ENCODE results near the gene KCNQ5.
A peak's percentile ranks its signal among the peaks of the same experiment; 100 is the strongest.

Gene KCNQ5

DNA sequence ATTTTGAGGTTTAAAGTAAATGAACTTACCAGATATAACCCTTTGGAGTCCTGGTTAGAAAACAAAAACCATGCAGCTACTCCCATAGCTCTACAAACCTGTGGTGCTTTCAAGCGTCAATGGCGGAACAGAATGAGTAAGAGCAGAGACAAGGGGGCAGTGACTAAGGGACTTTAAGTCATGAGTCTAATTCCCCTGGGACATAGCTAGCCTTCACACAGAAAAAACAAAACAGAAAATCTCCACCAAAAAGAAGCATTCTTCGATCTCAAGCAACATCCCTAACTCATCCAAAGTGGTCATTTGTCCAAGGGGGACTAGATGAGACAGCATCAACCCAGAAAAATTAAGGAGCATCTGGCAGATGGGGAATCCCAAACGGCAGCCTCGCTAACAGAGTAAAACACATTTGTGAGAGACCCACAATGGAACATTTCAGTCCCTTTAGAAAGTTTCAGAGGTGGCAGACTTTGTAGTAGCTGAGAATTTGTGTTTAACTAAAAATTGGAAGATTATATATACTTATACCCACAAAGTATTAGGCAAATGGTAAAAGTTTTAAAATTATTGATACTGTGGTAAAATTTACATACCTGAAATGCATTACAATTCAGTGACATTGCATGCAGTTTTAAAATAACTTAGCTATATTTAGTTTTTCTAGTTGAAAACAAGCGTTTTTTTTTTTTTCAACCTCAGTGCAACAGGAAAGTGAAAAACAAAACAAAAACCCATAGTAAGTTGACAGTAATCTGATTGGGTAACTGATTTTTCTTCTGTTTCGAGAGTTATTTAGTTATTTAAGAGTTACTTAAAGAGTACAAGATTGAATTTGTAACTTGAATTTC lies 67.5 kb downstream of the KCNQ5 start:
- DNase-seq, result peak; percentile 15

DNA sequence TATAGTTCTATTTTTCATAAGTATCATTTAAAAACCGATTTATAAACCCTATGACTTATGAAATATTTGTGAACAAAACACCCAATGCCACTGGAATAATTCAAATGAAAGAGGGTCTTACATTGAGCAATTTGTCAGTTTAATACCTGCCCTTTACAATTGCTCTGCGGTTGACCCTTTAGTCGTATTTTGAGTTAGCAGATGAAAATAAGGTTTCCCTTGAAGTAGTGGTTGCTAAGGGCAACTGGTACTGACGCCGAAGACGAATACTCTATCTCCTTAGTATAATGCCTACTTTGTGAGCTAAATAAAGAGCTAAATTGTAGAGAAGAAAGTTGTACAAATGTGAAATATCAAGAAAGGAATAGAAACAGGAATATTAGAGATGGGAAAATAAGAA lies 69.4 kb downstream of the KCNQ5 start:
- peak; percentile 19 for DNase-seq

DNA sequence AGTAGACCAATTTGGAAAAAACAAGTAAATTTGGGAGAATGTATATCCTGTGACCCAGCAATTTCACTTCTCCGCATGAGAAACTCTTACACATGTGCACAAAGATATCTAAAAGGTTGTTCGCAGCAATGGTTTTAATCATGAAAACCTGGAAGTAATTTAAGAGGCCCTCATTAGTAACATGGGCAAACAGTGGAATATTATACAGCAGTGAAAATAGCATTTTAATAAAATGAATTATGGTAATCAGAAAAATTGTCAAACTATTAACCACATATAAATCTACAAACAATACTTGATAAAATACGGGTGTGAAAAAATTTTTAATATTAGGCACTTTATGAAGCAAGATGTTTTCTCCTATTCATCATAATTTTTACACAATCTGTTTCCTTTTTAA lies 74.2 kb downstream of the KCNQ5 start:
- no peak for DNase-seq

DNA sequence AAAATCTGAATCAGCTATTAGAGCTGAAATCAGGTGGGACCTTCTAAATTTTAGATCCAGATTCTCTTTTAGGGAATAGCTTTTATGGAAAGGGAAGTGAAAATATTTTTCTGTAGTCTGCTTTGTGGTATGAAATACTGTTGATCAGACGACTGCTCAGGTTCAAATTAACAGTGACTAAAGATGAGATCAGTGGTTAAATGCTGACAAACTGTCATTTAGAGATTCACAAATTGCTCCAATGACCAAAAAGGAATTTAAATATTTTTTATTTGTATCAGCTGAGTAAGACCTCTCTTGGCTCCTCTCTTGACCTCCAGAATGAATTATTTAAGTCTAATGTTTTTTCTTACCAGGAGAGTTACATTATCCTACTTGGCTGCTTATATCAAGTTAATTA lies 77.3 kb downstream of the KCNQ5 start:
- no peak for DNase-seq

DNA sequence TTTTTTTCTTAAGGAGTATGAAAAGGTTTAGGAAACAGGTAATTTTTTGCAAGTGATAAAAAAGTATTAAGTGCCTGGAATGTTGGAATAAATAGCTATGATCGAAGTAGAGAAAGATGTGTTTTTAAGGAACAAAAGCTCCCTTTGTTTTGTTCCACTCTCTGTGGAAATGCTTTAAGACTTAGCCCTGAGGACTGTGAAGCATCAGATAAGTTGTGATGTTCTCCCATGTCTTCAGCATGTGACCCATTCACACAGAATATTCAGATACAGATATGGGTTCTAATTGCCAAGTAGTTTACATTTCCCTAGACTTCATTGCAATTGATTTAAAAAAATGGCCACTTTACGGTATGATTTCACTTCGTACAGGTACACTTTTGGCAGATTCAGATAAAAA lies 80.6 kb downstream of the KCNQ5 start:
- no peak for DNase-seq

DNA sequence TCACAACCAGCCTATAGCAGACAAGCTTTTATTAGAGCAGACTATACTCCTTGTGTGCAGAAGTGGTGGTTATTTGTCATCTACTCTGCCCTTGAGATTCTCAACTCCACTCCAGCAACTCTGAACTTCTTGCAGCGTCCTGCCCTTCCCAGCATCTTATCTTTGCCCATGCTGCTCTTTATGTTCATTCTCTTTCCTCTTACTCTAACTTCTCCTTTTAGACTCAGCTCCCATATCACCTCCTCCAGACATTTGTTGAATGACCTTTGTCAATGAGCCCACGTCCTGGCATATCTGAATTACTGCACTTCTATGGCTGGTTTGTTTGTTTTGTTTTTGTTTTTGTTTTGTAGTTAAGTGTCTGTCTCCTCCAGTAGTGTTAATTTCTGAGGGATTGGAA lies 81.2 kb downstream of the KCNQ5 start:
- DNase-seq, result no peak

DNA sequence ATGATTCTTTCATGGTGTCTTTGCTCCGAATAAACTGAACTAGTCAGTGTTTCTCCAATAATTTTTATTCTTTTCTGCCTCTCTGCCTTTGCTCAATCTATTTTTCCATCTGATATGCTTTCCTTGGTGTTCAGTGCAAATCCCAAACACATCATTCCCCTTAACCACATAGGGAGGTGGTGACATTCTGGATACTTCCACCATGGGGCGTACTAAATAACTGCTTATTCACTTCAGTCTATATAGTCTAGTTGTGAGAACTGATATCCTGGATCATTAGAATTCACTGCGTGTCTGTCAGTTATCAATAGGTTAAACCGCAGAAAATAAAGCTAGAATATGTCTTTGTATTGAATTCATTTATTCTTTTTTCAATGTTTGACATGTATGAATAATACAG lies 83.1 kb downstream of the KCNQ5 start:
- DNase-seq, result peak; percentile 22

DNA sequence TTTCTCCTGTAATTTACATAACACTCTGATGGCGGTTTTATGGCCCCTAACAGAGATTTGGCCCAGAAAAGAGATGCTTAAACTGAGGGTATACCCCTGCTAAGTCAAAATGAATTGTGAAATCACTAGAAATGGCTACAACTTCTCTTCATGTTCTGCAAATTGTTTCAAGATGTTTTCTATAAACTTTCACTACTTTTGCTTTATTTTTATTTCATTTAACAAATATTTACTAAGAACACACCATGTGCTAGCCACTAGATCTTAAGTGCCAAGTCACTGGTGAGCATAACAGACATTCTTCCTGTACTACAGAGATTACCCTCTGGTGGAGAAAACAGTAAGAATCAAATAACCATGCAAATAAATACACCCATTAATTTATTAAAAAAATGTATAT lies 87.6 kb downstream of the KCNQ5 start:
- no peak for DNase-seq

DNA sequence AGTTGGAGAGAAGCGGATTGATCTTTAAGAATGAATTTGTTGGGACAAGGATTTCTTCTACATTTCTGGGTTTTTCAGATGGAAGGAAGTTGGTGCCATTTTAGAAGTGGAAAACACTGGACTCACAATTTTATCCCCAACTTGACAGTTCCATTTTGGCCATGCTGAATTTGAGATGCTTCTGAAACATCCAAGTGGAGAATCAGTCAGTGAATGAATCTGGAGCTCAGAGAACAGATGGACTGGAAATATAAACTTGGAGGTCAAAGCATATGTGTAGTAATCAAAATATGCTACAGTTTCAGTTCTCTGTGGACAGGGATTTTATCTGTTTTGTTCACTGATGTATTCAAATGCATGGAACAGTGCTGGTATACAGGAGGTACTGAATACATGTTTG lies 89.9 kb downstream of the KCNQ5 start:
- DNase-seq, result no peak

DNA sequence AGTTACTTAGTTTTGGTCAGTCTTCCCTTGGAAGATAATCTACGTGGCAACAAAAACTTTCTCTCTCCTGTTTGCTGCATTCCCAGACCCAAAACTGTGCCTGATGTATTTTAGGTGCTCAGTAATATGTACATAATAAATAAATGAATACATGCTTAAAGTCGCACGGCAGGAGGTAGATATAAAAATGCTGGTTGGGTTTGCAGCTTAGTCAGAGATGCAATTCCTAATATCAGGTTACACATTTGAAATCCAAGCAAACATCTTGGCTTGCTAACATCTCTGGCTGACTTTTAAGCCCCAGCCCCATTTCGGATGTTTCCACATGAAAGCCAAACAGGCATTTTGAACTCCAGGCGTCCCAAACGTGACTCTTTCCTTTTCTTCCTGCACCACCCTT lies 91.0 kb downstream of the KCNQ5 start:
- DNase-seq, result peak; percentile 15

DNA sequence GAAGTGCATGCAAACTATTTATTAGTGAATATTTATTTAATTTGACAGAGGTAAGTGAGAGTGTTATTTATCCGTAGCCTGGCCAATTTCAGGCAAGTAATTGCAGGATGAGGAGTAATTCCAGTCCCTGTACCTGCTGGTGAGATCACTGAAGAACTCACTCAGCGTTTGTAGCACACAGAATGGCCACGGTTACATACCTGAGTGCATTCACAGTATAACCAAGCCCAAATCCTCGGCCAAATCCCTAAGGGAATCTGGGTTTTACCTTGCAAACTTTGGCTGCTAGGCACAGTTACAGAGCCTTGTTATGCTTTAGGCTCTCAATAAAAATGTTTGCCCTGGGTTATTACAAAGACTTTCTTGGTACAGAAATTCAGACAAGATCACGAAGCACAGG lies 93.3 kb downstream of the KCNQ5 start:
- peak; percentile 58 for DNase-seq

DNA sequence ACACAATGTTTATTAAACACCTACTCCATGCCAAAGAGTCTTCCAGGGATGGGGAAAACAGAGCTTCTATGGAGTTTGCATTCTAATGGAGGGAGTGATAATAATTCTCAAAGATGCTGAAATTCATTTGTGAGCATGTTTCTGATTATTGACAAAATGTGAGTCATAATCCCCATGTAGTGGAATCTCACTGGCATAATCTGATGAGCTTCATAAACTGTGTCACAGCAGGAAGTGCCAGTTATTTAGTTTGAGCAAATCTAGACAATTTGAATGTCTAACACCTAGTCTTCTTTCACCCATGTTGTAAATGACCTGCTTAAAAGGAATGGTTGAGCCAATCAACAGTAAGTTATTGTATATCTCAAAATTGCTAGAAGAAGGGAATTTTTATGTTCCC lies 95.1 kb downstream of the KCNQ5 start:
- DNase-seq, result no peak

DNA sequence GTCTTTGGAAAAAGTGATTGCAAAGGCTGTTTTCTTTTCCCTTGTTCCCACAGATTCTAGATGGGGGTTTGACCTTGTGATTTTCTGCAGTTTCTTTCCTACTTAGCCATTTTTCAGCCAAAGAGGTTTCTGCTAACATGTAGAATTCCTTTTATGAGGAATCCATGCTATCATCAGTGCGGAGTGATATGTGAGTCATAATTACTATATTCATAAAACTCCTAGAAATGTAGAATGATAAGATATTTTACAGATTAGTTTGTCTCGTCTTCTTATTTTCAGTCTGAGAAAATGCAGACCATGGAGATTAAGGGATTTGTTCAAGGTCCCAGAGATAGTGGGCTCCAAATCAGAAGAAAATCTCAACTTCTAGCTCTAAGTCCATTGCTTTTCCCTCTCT lies 98.6 kb downstream of the KCNQ5 start:
- no peak for DNase-seq

DNA sequence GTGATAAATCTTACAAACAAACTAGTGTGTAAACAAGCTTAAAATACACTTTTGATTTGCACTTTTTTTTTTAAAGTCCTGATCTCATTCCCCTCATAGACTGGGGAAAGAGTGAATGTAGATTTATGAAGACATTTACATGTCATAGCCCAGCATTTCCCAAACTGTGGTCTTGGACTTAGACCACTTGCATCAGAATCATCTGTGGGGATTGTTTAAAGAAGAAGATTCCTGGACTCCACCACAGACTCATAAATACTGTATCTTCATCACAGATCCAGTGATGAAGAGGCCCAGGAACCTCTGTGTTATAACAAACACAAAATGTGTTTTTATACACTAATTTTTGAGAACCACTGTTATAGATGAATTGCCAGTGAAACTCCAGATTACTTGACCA lies 99.5 kb downstream of the KCNQ5 start:
- no peak for DNase-seq

DNA sequence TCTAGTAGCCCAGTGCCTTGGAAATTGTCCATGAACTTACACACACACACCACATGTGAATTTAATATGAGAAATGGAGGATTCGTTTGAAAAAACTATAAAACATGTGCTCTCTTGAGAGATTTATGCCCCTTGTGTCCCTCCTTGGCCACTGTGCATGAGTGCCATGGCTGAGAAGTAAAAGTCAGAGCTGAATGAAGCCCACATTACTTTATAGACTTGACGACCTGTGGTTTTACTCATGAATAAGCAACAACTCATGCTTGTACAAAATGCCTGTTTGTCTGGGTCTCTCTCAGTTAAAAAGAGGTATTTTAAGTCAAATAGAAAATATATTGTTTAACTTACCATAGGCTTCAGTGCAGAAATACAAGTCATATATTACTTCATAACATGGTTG lies 102.7 kb downstream of the KCNQ5 start:
- DNase-seq, result no peak

DNA sequence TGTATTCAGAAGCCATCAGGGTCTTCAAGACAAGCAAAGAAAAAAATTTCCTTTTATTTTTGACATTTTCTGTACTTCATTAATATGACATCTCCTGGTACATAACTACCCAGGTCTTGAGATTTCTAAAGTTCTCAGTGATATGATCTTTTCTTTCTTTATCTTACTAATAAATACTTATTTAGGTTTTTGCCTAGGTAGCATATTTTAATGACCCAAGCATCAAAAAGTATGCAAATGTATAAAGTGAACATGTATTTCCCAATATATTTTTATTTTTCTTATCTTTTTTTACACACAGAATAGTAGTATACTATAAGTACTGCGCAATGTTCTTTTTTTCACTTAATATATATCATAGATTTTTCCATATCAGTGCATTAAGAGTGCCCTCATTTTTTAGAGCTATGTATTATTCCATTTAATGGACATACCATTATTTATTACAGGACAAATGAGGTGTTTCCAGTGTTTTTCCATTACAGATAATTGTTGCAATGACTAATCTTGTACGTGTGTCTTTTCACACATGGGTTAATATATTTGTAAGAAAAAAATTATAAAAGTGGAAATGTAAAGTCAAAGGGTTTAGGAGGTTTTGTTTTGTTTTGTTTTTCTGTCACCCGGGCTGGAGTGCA lies 107.0 kb downstream of the KCNQ5 start:
- no peak for DNase-seq

DNA sequence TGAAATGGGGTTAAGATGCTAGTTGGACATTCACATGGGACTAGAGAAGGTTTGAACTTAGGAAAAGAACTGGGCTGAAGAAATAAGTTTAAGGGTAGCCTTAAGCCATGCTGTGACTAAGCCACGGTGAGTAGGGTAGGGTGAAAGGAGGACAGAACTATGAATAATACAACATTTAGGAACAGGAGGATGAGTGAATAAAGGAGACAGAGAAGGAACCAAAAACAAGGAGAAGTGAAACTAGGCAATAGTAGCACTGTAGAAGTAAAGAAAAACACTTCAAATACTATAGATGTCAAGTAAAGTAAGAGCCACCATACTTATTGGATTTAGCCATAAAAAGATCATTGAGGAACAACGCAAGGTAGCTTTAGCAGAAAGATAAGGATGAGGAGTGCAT lies 111.2 kb downstream of the KCNQ5 start:
- no peak for DNase-seq

DNA sequence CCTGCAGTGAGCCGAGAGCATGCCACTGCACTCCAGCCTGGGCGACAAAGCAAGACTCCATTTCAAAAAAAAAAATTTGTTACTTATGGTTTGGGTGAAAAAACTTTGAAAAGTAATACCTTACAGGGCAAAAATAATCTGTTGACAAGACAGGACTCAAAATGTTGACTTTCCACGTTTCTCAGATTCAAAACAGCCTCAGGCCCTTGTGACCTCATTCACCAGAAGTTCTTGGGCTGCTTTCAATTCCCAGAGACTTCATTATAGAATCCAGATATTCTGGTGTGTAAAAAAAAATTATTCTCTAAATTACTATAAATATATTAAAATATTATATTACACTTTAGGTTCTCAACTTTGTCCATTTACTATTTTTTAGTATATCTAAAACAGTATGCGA lies 116.2 kb downstream of the KCNQ5 start:
- DNase-seq, result no peak

DNA sequence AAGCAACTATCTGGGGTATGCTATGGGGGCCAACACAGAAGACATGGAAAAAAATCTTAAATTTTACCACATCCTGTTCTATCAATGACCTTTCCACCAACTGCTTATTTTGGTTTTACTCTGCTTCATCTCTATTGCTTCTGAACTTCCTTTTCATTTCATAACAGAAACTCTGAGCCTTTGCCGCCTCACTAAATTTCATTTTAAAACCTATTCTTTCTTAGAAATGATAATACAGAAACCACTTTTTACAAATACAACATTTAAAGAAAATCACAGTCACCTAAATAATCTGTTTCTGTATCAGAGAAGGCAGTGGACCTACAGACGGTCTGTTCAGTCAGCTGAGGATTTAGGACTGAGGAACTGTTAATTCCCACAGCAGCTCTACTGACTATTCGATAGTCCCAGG lies 117.5 kb downstream of the KCNQ5 start:
- no peak for DNase-seq

DNA sequence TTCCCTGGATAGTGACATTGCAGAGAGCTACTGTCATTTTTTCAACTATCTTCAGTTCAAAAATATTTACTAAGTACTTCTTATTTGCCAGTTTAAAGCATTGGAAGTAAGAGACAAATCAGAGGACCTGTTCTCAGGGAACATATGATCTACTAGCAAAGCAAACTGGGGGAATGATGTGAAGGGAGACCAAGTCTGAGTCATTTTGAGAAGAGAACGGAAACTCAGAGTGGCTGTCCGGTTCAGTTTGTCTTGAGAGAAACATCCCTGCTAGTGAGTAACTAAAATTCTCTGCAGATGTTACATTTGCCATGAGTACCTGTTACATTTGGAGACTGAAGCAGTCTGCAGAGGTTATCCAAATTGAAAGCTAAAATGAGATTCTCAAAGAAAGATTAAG lies 118.3 kb downstream of the KCNQ5 start:
- no peak for DNase-seq

DNA sequence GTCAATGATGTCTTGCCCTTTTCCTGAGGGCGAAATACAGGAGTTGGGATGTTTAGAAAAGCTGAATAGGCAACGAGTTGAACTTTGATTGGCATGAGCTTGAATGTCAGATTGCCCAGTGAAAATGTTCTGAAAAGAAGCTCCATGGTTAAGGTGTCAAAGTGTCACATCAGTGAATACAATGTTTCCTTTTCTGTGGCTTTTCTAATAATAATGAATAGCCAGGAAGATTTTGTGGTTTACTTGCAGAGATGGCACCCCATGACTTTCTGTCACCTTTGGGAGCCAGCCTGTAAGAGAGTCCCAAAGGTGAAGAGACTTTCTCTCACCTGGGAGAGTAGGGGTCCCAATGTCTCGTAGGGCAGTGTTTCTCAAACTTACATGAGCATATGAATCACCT lies 119.2 kb downstream of the KCNQ5 start:
- DNase-seq, result no peak

DNA sequence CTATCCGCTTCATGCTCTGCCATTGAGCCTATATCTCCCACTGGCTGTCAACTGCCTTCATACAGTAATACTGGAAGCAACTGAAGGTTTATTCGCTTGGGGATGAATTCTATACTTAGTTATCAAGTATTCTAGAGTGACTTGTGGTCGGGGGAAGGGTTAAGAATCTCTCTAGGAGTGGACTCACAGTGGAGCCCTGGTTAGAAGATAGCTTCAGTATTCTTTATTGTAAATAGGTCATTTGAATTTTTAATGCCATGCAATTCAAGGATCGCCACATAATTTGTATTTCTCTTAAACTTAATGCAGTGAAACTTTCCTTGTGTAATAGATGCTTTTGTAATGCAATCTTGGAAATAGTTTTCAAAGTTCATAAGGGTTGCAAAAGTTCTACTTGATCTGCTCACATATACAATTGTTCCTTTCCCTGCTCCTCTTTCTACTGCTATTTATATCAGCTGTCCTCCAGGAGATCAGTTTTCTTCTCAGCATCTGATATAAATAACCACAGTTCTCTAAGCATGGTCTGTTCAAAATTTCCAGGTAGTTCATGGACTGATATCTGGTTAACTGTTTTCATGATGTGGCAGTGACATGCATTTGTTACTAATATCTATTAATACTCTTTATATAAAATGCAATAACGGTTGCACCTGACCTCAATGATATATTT lies 120.3 kb downstream of the KCNQ5 start:
- no peak for DNase-seq

DNA sequence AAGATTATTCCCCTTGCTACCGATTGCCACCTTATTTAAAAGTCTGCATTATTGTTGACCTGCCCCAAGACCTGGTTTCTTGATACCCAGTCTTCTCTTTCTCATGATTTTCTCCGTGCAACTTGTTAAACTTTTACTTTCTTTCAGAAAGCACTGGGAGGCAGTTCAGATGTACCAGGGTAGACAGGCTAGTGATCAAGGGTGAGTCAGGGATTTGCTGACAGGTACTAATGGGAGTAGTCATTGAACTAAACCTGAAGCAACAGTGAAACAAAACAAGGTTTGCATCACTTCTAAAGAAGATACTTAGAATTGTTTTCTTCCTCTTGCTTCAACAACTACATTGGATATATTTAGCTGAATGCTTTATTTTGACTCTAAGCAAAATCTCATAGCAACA lies 124.4 kb downstream of the KCNQ5 start:
- DNase-seq, result no peak

DNA sequence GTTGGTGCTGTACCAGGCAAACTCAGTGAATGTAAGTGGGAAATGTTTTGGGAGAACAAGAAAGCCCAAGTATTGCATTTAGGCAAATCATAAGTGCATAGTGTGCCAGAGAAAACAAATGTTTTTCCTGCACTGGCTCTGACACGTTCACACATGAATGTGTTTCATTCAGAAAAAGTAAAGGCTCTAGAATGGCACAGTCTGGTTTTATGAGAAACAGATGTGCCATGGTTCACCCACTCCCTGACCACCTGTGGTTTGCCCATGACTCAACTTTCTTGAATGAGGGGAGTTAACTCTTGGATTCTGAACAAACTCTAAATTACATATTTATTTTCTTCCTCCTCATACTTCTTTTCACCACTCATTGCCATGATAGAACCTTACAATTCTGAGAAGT lies 126.9 kb downstream of the KCNQ5 start:
- peak; percentile 75 for DNase-seq
